Spinal cord (tissue), 10 donors: Measurements from ENCODE around the gene LZTFL1. TPM values are rescaled to one million over a fixed set of nuclear protein-coding genes. Genes with fewer than 3 reads are reported as not detected.

Experiments used
- DNase-seq, 6 donors: peaks; one replicate each; pipeline versions ENCODE4 v3.0.0 to v3.0.0-alpha.2; 2013 to 2015; ENCODE audit warnings: low spot score in 6 of 6, low read depth in 4 of 6
- H3K27ac ChIP-seq: one replicate; pipeline ENCODE4 v1.5.1; 2013; ENCODE audit warnings: low read depth, low read length, control low read depth
- H3K27me3 ChIP-seq: one replicate; pipeline ENCODE4 v1.6.1; 2013; ENCODE audit warnings: low read length; ENCODE audit not compliant: control insufficient read depth, insufficient read depth
- H3K36me3 ChIP-seq: one replicate; pipeline ENCODE4 v1.6.1; 2013; ENCODE audit warnings: low read length; ENCODE audit not compliant: control insufficient read depth, insufficient read depth
- H3K4me1 ChIP-seq: one replicate; pipeline ENCODE4 v1.6.1; 2013; ENCODE audit warnings: low read length; ENCODE audit not compliant: control insufficient read depth, insufficient read depth
- H3K4me3 ChIP-seq: one replicate; pipeline ENCODE4 v1.5.1; 2013; ENCODE audit warnings: low read depth, low read length, control low read depth
- H3K9me3 ChIP-seq: one replicate; pipeline ENCODE4 v1.6.1; 2013; ENCODE audit warnings: low read length; ENCODE audit not compliant: control insufficient read depth, insufficient read depth
- WGBS: methylation state at CpG from one replicate; pipeline ENCODE4 v1.1.5; 2013; ENCODE audit warnings: missing lambda C conversion rate; ENCODE audit not compliant: insufficient coverage; 5-methylcytosine and 5-hydroxymethylcytosine counted together
- long read RNA-seq, 4 donors: transcript quantifications; one replicate each; lab custom pipeline, GENCODE V29; 2026
- polyA plus RNA-seq, 2 donors: library from polyadenylated mRNA; unstranded; fragments of 120-200 nt; gene quantifications; one replicate each; pipeline ENCODE4 v1.2.1, GENCODE V29; 2013; ENCODE audit not compliant: insufficient read length in 2 of 2
- total RNA-seq, 2 donors: library from RNA; depleted of rRNA in 1 of 2; stranded (reverse); fragments of 120-200 nt in 1 of 2; fragments of >200 nt in 1 of 2; gene quantifications; one replicate each; pipeline versions ENCODE4 v1.2.3 to v1.2.4, GENCODE V29; 2013 to 2014
- donor health status: healthy.

Gene LZTFL1, protein sequence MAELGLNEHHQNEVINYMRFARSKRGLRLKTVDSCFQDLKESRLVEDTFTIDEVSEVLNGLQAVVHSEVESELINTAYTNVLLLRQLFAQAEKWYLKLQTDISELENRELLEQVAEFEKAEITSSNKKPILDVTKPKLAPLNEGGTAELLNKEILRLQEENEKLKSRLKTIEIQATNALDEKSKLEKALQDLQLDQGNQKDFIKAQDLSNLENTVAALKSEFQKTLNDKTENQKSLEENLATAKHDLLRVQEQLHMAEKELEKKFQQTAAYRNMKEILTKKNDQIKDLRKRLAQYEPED
- total RNA-seq (10 to 100 TPM; 28.8 to 46.5 TPM), polyA plus RNA-seq (10 to 100 TPM; 25.9 to 34.0 TPM)
- long read RNA-seq, donor 1, full-length matches to known transcripts, result 5 of 5 reads
- long read RNA-seq, donor 1, partial matches to known transcripts, result 0 of 5 reads
- long read RNA-seq, donor 1, other reads (novel, unspliced or antisense), result 0 of 5 reads
- long read RNA-seq, donor 2, partial matches to known transcripts, result 0 of 1 reads
- long read RNA-seq, donor 2, other reads (novel, unspliced or antisense), result 0 of 1 reads
- long read RNA-seq, donor 3, full-length matches to known transcripts, result 3 of 3 reads
- long read RNA-seq, donor 3, partial matches to known transcripts, result 0 of 3 reads
- long read RNA-seq, donor 3, other reads (novel, unspliced or antisense), result 0 of 3 reads
- long read RNA-seq, donor 4, full-length matches to known transcripts, result 16 of 16 reads
- long read RNA-seq, donor 4, partial matches to known transcripts, result 0 of 16 reads
- long read RNA-seq, donor 4, other reads (novel, unspliced or antisense), result 0 of 16 reads

DNA sequence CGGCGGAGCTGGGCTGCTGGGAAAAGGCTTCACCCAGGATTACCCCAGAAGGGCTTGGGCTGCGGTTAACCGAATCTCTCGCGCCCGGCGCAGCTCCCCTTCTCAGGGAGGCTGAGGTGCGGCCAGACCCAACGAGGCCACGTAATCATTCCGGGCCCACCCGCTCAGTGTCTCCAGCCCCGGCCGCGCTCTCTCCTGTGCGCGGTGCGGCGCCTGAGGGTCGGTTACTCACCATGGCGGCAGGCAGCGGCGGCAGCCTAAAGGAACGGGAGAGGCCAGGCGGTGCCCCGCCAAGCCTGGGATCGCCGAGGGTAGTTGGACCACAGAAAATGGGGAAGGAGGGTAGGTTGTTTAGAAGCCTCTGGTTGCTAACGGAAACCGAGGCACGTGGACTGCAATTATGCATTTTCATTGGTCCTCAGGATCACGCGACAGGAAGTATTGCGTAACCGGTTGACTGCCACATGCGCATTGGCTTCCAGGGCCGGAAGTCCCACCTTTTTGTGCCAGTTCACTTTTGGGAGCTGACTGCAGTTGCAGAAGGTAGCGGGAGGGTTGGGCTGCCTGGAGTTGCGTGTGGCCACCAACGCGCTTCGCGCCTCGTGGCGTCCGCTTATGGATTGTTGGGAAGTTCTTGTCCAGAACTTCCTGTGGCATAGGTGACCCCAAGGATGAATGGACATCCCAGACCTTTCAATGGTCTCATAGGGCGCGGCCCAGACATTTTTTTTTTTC is at the start of gene LZTFL1:
Gene LZTFL1, minus strand, starts transcription at position 363 of the 735 bp plus-strand sequence. Its CDS starts 128 bp downstream, at position 235.
- Histone ChIP-seq H3K4me3 (peak within 1 kb of the TSS; percentile 98), H3K36me3 (no peaks in the 10 kb centered on the region), H3K4me1 (peaks cover 5% of the 10 kb centered on the region), H3K9me3 (no peaks in the 10 kb centered on the region), H3K27ac (peak within 1 kb of the TSS; percentile 63), H3K27me3 (peaks cover 5% of the 10 kb centered on the region)
- WGBS, result 3% methylated on average over 49 of the region's 49 CpGs
- peak; percentile 87 to 99 (median 94) for DNase-seq

GRCh38 chr3:45890405-45890804 is 48.5 kb upstream of the LZTFL1 start:
- Histone ChIP-seq H3K4me3 (no peak overlapping the region), H3K36me3 (no peaks in the 10 kb centered on the region), H3K27me3 (no peaks in the 10 kb centered on the region), H3K27ac (no peak overlapping the region), H3K9me3 (no peaks in the 10 kb centered on the region), H3K4me1 (no peaks in the 10 kb centered on the region)
- no CpG with 5 or more reads among the region's 3 CpGs for WGBS
- peak in 2 of 6 donors; percentile 14 to 56 for DNase-seq

DNA sequence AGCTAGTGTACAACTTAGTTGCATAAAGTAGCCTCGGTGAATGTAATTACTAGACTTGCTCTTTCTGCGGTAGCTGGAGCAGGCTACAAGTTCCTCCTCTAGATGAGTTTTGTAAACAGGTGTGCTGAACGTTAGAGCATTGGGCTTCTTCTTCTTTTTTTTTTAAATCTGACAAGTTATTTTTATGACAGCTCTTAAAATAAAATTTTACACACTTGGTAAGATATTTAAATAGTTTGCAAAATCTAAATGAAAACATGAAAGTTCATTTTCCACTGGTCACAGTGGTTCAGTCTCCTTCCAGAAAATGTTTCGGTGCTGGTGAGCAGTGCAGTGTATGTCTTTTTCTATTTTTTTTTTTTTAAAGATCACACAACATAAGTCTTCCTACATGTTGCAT is 47.4 kb upstream of the LZTFL1 start:
- Histone ChIP-seq H3K4me1 (no peaks in the 10 kb centered on the region), H3K9me3 (no peaks in the 10 kb centered on the region), H3K27ac (no peak overlapping the region), H3K4me3 (no peak overlapping the region), H3K27me3 (no peaks in the 10 kb centered on the region), H3K36me3 (no peaks in the 10 kb centered on the region)
- DNase-seq, result no peak
- WGBS, result 100% methylated on average over 1 of the region's 4 CpGs

DNA sequence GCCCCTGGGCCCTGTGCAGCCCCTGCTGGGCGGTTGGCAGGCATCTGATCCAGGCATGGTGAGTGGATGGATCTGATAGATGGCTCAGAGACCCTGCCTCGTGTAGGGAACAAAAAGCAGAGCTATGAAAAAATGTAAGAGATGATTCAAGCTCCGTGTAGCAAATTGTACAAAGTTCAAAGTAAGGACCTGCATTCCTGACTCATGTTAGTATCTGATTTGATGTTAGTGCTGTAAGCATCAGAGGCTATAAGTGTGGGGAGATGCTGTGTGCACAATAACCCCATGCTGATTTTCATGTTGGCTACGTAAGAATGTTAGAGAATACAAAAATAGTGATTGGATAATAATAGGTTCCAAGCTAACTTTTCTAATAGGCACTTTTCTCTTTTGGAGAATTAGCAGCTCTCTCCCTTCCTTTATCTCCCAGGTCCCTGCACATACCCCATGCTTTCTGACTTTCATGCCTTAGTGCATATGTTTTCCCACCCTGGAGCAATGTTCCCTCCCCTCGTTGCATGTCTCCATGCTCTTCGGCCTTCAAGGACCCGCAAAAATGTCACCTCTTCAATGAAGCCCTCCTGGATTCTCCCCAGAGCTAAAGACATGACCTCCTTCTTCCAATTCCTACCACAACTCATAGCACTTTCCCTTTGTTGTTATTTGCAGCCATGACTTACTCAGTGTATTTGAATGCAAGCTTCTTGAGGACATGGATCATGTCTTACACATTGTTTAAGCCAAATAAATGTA is 46.0 kb upstream of the LZTFL1 start:
- no peak for DNase-seq
- no peaks in the 10 kb centered on the region for H3K4me1 ChIP-seq
- WGBS, result 59% methylated on average over 6 of the region's 7 CpGs
- no peak overlapping the region for H3K4me3 ChIP-seq
- H3K27ac ChIP-seq, result no peak overlapping the region
- H3K27me3 ChIP-seq, result no peaks in the 10 kb centered on the region
- no peaks in the 10 kb centered on the region for H3K36me3 ChIP-seq
- H3K9me3 ChIP-seq, result no peaks in the 10 kb centered on the region

DNA sequence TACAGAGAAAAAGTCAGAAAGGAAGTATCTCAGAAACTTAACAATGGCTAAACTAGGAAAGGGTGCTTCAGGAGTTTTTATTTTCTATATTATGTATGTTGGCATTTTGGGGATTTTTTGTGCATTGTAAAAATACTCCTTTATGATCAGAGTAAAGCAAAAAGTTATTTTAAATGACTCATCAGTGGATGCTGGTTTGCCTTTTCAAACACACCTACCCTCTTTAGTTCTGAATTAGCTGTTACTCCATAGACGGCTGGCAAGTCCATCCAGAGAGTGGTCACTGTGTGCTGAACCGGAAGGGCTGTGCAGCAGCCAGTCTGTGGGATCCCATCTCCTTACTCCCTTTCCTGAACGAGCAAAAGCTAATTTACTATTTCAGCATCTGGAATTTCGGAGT is 45.4 kb upstream of the LZTFL1 start:
- 60% methylated on average over 2 of the region's 4 CpGs for WGBS
- H3K4me1 ChIP-seq, result no peaks in the 10 kb centered on the region
- no peak for DNase-seq
- H3K27me3 ChIP-seq, result no peaks in the 10 kb centered on the region
- no peaks in the 10 kb centered on the region for H3K9me3 ChIP-seq
- no peak overlapping the region for H3K27ac ChIP-seq
- H3K36me3 ChIP-seq, result no peaks in the 10 kb centered on the region
- H3K4me3 ChIP-seq, result no peak overlapping the region

GRCh38 chr3:45885979-45886705 is 44.2 kb upstream of the LZTFL1 start, which contains the start of gene CCR9:
CCR9 (plus strand) TSS chr3:45886543; CDS start chr3:45894934, 8,391 bp downstream.
- DNase-seq, result no peak
- Histone ChIP-seq H3K9me3 (no peaks in the 10 kb centered on the region), H3K4me3 (no peak within 1 kb of the TSS), H3K27ac (no peak within 1 kb of the TSS), H3K36me3 (no peaks in the 10 kb centered on the region), H3K27me3 (no peaks in the 10 kb centered on the region), H3K4me1 (no peaks in the 10 kb centered on the region)
- WGBS, result 90% methylated on average over 8 of the region's 9 CpGs

DNA sequence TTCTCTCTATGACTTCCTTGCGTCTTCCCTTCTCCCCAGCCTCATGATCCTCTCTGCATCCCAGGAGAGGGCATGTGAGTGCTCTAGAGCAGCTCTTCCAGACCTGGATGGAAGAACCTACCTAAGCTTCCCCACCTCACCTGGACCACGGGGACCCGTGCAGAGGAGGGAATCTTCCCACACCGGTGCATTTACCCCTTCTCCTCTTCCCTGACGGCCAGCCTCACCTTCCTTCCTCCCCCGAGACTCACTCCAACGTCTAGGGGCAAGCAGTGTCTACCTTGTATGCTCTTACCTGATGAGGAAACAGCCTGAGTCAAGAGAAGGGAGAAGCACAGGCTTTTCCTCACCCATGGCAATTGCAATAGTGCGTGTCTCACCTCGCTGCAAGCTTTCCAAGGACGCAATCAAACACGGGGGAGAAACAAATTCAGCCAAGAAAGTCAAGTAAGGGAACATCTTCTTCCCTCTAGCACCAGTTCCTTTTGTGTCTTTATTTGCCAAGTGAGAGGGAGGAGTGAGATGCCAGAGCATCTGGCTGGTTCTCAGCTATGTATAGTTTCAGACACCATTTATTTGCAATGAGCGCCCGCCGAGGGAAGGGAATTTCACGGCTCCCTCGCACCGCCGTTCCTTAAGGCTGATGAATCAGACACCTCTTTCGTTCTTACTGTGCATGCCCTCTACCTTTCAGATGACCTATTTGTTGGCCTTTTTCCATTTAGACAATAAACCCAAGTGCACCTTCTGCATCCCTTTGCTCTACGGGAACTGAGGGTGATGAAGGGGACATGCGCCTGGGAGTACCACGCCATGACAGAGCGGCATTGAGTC is 42.7 kb upstream of the LZTFL1 start:
- Histone ChIP-seq H3K4me1 (no peaks in the 10 kb centered on the region), H3K27me3 (no peaks in the 10 kb centered on the region), H3K27ac (no peak overlapping the region), H3K4me3 (no peak overlapping the region), H3K36me3 (no peaks in the 10 kb centered on the region), H3K9me3 (no peaks in the 10 kb centered on the region)
- DNase-seq, result no peak
- WGBS, result 88% methylated on average over 15 of the region's 23 CpGs
